HepG2 (cell line): ENCODE data around the gene VWCE. TPM values are rescaled to one million over a fixed set of nuclear protein-coding genes. Genes with fewer than 3 reads are reported as not detected.

ENCODE experiments used
- CHD2 ChIP-seq: IDR thresholded peaks from 2 replicates; pipeline ENCODE4 v1.6.1; 2011; ENCODE audit warnings: low read depth, low read length, improper control_type of control experiment
- EZH2 ChIP-seq: conservative IDR thresholded peaks from 2 replicates; pipeline ENCODE4 v1.6.1; 2012; ENCODE audit warnings: mild to moderate bottlenecking, low read depth, low read length, moderate library complexity
- FOXO1 ChIP-seq: sonication (generic); formaldehyde crosslinking; IDR thresholded peaks from 2 replicates; pipeline ENCODE4 v1.4.0; 2020; ENCODE audit warnings: missing genetic modification reagents
- HDAC2 ChIP-seq: sonication (generic); formaldehyde crosslinking; IDR thresholded peaks from 2 replicates; pipeline ENCODE4 v1.4.0; 2020; ENCODE audit warnings: missing genetic modification reagents
- HDAC6 ChIP-seq: fragments of 200-600 bp; sonication (generic); IDR thresholded peaks from 2 replicates; pipeline ENCODE4 v1.7.0; 2017; ENCODE audit warnings: mild to moderate bottlenecking, antibody characterized with exemption, low read length, low read depth
- HES4 ChIP-seq: sonication (generic); formaldehyde crosslinking; IDR thresholded peaks from 2 replicates; pipeline ENCODE4 v1.9.0; 2021; ENCODE audit warnings: mild to moderate bottlenecking, missing genetic modification reagents, borderline replicate concordance
- HOXD1 ChIP-seq: sonication (generic); formaldehyde crosslinking; IDR thresholded peaks from 2 replicates; pipeline ENCODE4 v1.5.0; 2020; ENCODE audit warnings: missing genetic modification reagents
- MTA3 ChIP-seq: sonication (generic); formaldehyde crosslinking; IDR thresholded peaks from 2 replicates; pipeline ENCODE4 v1.4.0; 2020; ENCODE audit warnings: missing genetic modification reagents
- NR2C2 ChIP-seq: sonication (generic); formaldehyde crosslinking; IDR thresholded peaks from 2 replicates; pipeline ENCODE4 v1.4.0; 2020; ENCODE audit warnings: missing genetic modification reagents, mild to moderate bottlenecking, moderate library complexity, borderline replicate concordance
- SP140L ChIP-seq: sonication (generic); formaldehyde crosslinking; IDR thresholded peaks from 2 replicates; pipeline ENCODE4 v1.4.0; 2020; ENCODE audit warnings: missing genetic modification reagents, borderline replicate concordance
- TRIM24 ChIP-seq: sonication (generic); formaldehyde crosslinking; IDR thresholded peaks from 2 replicates; pipeline ENCODE4 v1.8.0; 2022; ENCODE audit warnings: mild to moderate bottlenecking, missing genetic modification reagents
- ZFP36L1 ChIP-seq: sonication (generic); formaldehyde crosslinking; IDR thresholded peaks from 2 replicates; pipeline ENCODE4 v1.8.0; 2022; ENCODE audit warnings: mild to moderate bottlenecking, missing genetic modification reagents, moderate library complexity
- ZNF292 ChIP-seq: sonication (generic); formaldehyde crosslinking; IDR thresholded peaks from 2 replicates; pipeline ENCODE4 v1.8.1; 2022; ENCODE audit warnings: mild to moderate bottlenecking, low read depth, missing genetic modification reagents, borderline replicate concordance
- ZNF326 ChIP-seq: sonication (generic); formaldehyde crosslinking; IDR thresholded peaks from 2 replicates; pipeline ENCODE4 v1.4.0; 2020; ENCODE audit warnings: missing genetic modification reagents, borderline replicate concordance
- ZNF430 ChIP-seq: sonication (generic); formaldehyde crosslinking; IDR thresholded peaks from 2 replicates; pipeline ENCODE4 v1.9.0; 2021; ENCODE audit warnings: mild to moderate bottlenecking, missing genetic modification reagents
- ZNF737 ChIP-seq: sonication (generic); formaldehyde crosslinking; IDR thresholded peaks from 2 replicates; pipeline ENCODE4 v1.5.0; 2020; ENCODE audit warnings: missing genetic modification reagents, mild to moderate bottlenecking, borderline replicate concordance
- ZNF768 ChIP-seq: sonication (generic); formaldehyde crosslinking; IDR thresholded peaks from 2 replicates; pipeline ENCODE4 v1.4.0; 2020; ENCODE audit warnings: missing genetic modification reagents
- ZNF850 ChIP-seq: sonication (generic); formaldehyde crosslinking; conservative IDR thresholded peaks from 2 replicates; pipeline ENCODE4 v1.9.0; 2021; ENCODE audit warnings: mild to moderate bottlenecking, missing genetic modification reagents
- ZNF891 ChIP-seq: sonication (generic); formaldehyde crosslinking; IDR thresholded peaks from 2 replicates; pipeline ENCODE4 v1.5.0; 2020; ENCODE audit warnings: mild to moderate bottlenecking, missing genetic modification reagents
- ZSCAN25 ChIP-seq: sonication (generic); formaldehyde crosslinking; IDR thresholded peaks from 2 replicates; pipeline ENCODE4 v1.8.0; 2022; ENCODE audit warnings: mild to moderate bottlenecking, missing genetic modification reagents
- polyA plus RNA-seq, 8 experiments: library from polyadenylated mRNA; depleted of rRNA in 3 of 8; stranded (reverse) in 7 of 8; unstranded in 1 of 8; fragments of >200 nt; fragmentation: Illumina TruSeq in 4 of 8; extraction: Trizol in 4 of 8; gene quantifications; 2 replicates each; pipeline versions ENCODE4 v1.2.1 to v1.2.3, GENCODE V29; 2011 to 2016; ENCODE audit warnings: low read depth in 4 of 8, missing spikeins in 1 of 8, mixed read lengths in 1 of 8; ENCODE audit not compliant: insufficient read depth in 1 of 8
- total RNA-seq, 5 experiments: library from RNA; depleted of rRNA; stranded (reverse); fragments of >200 nt; fragmentation: Illumina TruSeq; extraction: Trizol; gene quantifications; 2 replicates each; pipeline ENCODE4 v1.2.3, GENCODE V29; 2016; ENCODE audit warnings: low read depth in 1 of 5
- TF ChIP-seq, protein P1 (sequence below): sonication (generic); formaldehyde crosslinking; IDR thresholded peaks from 2 replicates; pipeline ENCODE4 v1.8.1; 2023; ENCODE audit warnings: mild to moderate bottlenecking, missing genetic modification reagents
- TF ChIP-seq, protein P2 (sequence below): sonication (generic); formaldehyde crosslinking; conservative IDR thresholded peaks from 2 replicates; pipeline ENCODE4 v1.8.0; 2022; ENCODE audit warnings: low read depth, missing genetic modification reagents
- TF ChIP-seq, protein P3 (sequence below): IDR thresholded peaks from 2 replicates; pipeline ENCODE4 v1.6.1; 2016
- TF ChIP-seq, protein P4 (sequence below): sonication (generic); formaldehyde crosslinking; IDR thresholded peaks from 2 replicates; pipeline ENCODE4 v1.8.0; 2022; ENCODE audit warnings: missing genetic modification reagents, mild to moderate bottlenecking, borderline replicate concordance
- TF ChIP-seq, protein P5 (sequence below): sonication (generic); formaldehyde crosslinking; IDR thresholded peaks from 2 replicates; pipeline ENCODE4 v1.4.0; 2020; ENCODE audit warnings: low read depth, mild to moderate bottlenecking, missing genetic modification reagents
- TF ChIP-seq, protein P6 (sequence below): IDR thresholded peaks from 2 replicates; pipeline ENCODE4 v1.6.1; 2016; ENCODE audit warnings: low read depth, borderline replicate concordance

The VWCE gene
- total and polyA plus RNA-seq, 2 of the 13 experiments (the other 11 are each of a cell fraction or from before 2014, with no cell fraction given): 27.6 to 58.3 TPM

DNA sequence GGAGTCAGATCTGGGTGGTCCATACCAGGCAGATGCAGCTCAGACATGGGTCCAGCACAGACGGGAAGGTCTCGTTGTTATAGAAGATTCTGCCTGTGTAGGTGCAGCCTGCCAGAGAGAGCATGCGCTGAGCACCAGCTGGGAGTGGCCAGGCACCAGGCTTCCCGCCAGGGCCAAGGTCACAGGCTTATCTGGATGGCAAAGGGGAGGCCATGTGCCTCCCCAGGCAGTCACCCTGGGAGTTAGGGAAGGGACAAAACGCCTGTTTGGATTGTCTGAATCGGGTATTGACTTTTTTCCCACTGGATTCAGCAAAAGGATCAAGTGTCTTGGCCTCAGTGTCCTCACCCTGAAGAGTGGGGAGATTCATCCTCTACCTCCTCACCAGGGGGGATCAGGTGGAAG is 27.7 kb downstream of the VWCE start (continued):
- TF ChIP-seq, protein P1, sequence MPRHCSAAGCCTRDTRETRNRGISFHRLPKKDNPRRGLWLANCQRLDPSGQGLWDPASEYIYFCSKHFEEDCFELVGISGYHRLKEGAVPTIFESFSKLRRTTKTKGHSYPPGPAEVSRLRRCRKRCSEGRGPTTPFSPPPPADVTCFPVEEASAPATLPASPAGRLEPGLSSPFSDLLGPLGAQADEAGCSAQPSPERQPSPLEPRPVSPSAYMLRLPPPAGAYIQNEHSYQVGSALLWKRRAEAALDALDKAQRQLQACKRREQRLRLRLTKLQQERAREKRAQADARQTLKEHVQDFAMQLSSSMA: no peak
- no peak for TF ChIP-seq TRIM24 (CRISPR knock-in tag)
- TF ChIP-seq FOXO1: no peak
- peak; percentile 37; the same call in 1 of the 2 replicates for TF ChIP-seq ZNF292 (CRISPR knock-in tag)
- TF ChIP-seq ZFP36L1 (CRISPR knock-in tag): no peak
- TF ChIP-seq, protein P2, sequence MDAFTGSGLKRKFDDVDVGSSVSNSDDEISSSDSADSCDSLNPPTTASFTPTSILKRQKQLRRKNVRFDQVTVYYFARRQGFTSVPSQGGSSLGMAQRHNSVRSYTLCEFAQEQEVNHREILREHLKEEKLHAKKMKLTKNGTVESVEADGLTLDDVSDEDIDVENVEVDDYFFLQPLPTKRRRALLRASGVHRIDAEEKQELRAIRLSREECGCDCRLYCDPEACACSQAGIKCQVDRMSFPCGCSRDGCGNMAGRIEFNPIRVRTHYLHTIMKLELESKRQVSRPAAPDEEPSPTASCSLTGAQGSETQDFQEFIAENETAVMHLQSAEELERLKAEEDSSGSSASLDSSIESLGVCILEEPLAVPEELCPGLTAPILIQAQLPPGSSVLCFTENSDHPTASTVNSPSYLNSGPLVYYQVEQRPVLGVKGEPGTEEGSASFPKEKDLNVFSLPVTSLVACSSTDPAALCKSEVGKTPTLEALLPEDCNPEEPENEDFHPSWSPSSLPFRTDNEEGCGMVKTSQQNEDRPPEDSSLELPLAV (CRISPR knock-in tag): no peak
- no peak for TF ChIP-seq ZNF737
- TF ChIP-seq HOXD1 (CRISPR knock-in tag): 0 out of 2 replicates have a peak, but pooled peaks have one; percentile 31
- TF ChIP-seq EZH2: no peak
- TF ChIP-seq, protein P3, sequence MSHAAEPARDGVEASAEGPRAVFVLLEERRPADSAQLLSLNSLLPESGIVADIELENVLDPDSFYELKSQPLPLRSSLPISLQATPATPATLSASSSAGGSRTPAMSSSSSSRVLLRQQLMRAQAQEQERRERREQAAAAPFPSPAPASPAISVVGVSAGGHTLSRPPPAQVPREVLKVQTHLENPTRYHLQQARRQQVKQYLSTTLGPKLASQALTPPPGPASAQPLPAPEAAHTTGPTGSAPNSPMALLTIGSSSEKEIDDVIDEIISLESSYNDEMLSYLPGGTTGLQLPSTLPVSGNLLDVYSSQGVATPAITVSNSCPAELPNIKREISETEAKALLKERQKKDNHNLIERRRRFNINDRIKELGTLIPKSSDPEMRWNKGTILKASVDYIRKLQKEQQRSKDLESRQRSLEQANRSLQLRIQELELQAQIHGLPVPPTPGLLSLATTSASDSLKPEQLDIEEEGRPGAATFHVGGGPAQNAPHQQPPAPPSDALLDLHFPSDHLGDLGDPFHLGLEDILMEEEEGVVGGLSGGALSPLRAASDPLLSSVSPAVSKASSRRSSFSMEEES (CRISPR knock-in tag): 0 out of 2 replicates have a peak, but pooled peaks have one; percentile 39
- no peak; the same call in 1 of the 2 replicates for TF ChIP-seq ZNF430
- TF ChIP-seq ZNF850 (CRISPR knock-in tag): no peak
- TF ChIP-seq ZNF768 (CRISPR knock-in tag): no peak
- TF ChIP-seq ZSCAN25 (CRISPR knock-in tag): no peak
- TF ChIP-seq SP140L (CRISPR knock-in tag): no peak
- TF ChIP-seq ZNF891 (CRISPR knock-in tag): no peak
- TF ChIP-seq HDAC6: no peak
- TF ChIP-seq, protein P4, sequence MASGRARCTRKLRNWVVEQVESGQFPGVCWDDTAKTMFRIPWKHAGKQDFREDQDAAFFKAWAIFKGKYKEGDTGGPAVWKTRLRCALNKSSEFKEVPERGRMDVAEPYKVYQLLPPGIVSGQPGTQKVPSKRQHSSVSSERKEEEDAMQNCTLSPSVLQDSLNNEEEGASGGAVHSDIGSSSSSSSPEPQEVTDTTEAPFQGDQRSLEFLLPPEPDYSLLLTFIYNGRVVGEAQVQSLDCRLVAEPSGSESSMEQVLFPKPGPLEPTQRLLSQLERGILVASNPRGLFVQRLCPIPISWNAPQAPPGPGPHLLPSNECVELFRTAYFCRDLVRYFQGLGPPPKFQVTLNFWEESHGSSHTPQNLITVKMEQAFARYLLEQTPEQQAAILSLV (CRISPR knock-in tag): 0 out of 2 replicates have a peak, but pooled peaks have one; percentile 58
- TF ChIP-seq, protein P5, sequence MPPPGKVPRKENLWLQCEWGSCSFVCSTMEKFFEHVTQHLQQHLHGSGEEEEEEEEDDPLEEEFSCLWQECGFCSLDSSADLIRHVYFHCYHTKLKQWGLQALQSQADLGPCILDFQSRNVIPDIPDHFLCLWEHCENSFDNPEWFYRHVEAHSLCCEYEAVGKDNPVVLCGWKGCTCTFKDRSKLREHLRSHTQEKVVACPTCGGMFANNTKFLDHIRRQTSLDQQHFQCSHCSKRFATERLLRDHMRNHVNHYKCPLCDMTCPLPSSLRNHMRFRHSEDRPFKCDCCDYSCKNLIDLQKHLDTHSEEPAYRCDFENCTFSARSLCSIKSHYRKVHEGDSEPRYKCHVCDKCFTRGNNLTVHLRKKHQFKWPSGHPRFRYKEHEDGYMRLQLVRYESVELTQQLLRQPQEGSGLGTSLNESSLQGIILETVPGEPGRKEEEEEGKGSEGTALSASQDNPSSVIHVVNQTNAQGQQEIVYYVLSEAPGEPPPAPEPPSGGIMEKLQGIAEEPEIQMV (CRISPR knock-in tag): no peak
- TF ChIP-seq ZNF326 (CRISPR knock-in tag): no peak
- TF ChIP-seq HDAC2 (CRISPR knock-in tag): no peak
- peak; percentile 57 for TF ChIP-seq NR2C2 (CRISPR knock-in tag)
- TF ChIP-seq MTA3 (CRISPR knock-in tag): no peak
- no peak for TF ChIP-seq HES4 (CRISPR knock-in tag)
- no peak for TF ChIP-seq CHD2
- TF ChIP-seq, protein P6, sequence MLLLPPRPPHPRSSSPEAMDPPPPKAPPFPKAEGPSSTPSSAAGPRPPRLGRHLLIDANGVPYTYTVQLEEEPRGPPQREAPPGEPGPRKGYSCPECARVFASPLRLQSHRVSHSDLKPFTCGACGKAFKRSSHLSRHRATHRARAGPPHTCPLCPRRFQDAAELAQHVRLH (CRISPR knock-in tag): no peak
